Astrocyte (in vitro differentiated cells and primary cell): Measurements from ENCODE around the gene VLDLR.

Experiments used
- EZH2 ChIP-seq: IDR thresholded peaks from 2 replicates; pipeline ENCODE4 v1.6.1; 2012; ENCODE audit warnings: mild to moderate bottlenecking, low read length, inconsistent platforms; ENCODE audit not compliant: insufficient read depth
- TF ChIP-seq, protein P1 (sequence below): IDR thresholded peaks from 2 replicates; pipeline ENCODE4 v1.5.1; 2011; ENCODE audit warnings: low read depth, mild to moderate bottlenecking, inconsistent platforms, low read length, moderate library complexity; ENCODE audit not compliant: insufficient read depth

DNA sequence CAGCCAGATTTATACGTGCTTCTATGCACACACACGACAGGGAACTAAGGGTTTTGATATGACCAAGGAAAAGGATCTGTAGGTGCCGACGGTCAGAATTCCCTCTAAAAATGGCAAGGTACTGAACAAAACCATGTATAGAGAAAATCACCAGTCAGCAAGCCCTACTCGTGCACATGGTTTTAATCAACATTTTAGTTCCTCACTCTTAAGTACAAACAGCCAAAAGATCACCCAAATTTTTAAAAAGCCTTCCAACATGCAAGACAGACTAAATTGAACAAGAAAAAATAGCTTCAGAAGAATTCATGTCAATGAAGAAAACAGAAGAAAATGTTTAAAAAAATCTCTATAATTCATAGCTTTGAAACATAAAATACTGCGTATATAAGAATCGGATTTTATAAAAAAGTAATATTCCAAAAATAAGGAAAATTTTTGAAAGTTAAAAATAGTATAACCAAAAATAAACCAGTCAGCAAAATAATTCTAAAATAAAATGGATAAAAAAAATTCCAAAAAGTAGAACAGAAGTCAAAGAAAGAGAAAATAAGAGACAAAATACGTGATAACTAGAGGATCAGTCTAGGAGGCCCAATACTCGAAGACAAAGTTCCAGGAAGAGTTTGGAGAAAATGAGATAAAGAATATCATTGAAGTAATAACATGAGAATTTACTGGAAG lies 52.7 kb downstream of the VLDLR start:
- TF ChIP-seq, protein P1, sequence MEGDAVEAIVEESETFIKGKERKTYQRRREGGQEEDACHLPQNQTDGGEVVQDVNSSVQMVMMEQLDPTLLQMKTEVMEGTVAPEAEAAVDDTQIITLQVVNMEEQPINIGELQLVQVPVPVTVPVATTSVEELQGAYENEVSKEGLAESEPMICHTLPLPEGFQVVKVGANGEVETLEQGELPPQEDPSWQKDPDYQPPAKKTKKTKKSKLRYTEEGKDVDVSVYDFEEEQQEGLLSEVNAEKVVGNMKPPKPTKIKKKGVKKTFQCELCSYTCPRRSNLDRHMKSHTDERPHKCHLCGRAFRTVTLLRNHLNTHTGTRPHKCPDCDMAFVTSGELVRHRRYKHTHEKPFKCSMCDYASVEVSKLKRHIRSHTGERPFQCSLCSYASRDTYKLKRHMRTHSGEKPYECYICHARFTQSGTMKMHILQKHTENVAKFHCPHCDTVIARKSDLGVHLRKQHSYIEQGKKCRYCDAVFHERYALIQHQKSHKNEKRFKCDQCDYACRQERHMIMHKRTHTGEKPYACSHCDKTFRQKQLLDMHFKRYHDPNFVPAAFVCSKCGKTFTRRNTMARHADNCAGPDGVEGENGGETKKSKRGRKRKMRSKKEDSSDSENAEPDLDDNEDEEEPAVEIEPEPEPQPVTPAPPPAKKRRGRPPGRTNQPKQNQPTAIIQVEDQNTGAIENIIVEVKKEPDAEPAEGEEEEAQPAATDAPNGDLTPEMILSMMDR = no peak
- TF ChIP-seq EZH2 = no peak
